Breast epithelium (tissue), 4 donors: ENCODE results near the gene MAST1. TPM values are rescaled to one million over a fixed set of nuclear protein-coding genes. Genes with fewer than 3 reads are reported as not detected.
"Not testable (repeated sequence)": the region's sequence is repeated elsewhere in the genome, so short reads cannot be mapped to it uniquely, and the experiment has no call there.

Experiments
- DNase-seq, 2 donors: peaks; one replicate each; pipeline ENCODE4 v3.0.0-alpha.2; 2019; ENCODE audit warnings: low spot score in 2 of 2
- H3K27ac ChIP-seq, 2 donors: fragments of 200-600 bp; sonication (generic) in 1 of 2; one replicate each; pipeline ENCODE4 v1.5.1; 2016 to 2019; ENCODE audit warnings: mild to moderate bottlenecking in 1 of 2
- H3K27me3 ChIP-seq, 2 donors: fragments of 200-600 bp; sonication (generic) in 1 of 2; one replicate each; pipeline versions ENCODE4 v1.5.1 to v1.6.0; 2017 to 2019; ENCODE audit warnings: control low read depth in 1 of 2, mild to moderate bottlenecking in 1 of 2
- H3K36me3 ChIP-seq: fragments of 200-600 bp; one replicate; pipeline ENCODE4 v1.5.1; 2019
- H3K4me1 ChIP-seq, 2 donors: fragments of 200-600 bp; sonication (generic); one replicate each; pipeline ENCODE4 v1.5.1; 2016 to 2019; ENCODE audit warnings: control low read depth in 1 of 2
- H3K4me3 ChIP-seq, 3 donors: fragments of 200-600 bp; sonication (generic); 1 replicate in 2 of 3; 2 replicates in 1 of 3; pipeline ENCODE4 v1.5.1; 2016 to 2019; ENCODE audit warnings: mild to moderate bottlenecking in 3 of 3, moderate library complexity in 2 of 3
- H3K9me3 ChIP-seq, 2 donors: fragments of 200-600 bp; sonication (generic) in 1 of 2; one replicate each; pipeline ENCODE4 v1.5.1; 2016 to 2019; ENCODE audit warnings: control low read depth in 1 of 2
- POLR2A ChIP-seq: fragments of 450-650 bp; IDR thresholded peaks from one replicate; pipeline ENCODE4 v1.6.1; 2016; ENCODE audit warnings: antibody characterized with exemption, mild to moderate bottlenecking, moderate library complexity
- POLR2AphosphoS5 ChIP-seq, 3 donors: sonication (generic); formaldehyde crosslinking; IDR thresholded peaks; one replicate each; pipeline ENCODE4 v1.6.1; 2017; ENCODE audit warnings: antibody characterized with exemption in 3 of 3
- intact Hi-C: fragments of 100-400 bp; cut with DNase I; formaldehyde crosslinking; loops from one replicate; pipeline ENCODE4 v1.15.1; 2023; ENCODE audit warnings: low total_unique reads
- total RNA-seq, 3 donors: library from RNA; depleted of rRNA; stranded (reverse); fragments of >200 nt; gene quantifications; one replicate each; pipeline ENCODE4 v1.1.0, GENCODE V29; 2016
- TF ChIP-seq, protein P1 (sequence below), 3 donors: fragments of 450-650 bp; IDR thresholded peaks; one replicate each; pipeline ENCODE4 v1.5.1; 2016 to 2017; ENCODE audit warnings: antibody characterized with exemption in 3 of 3, mild to moderate bottlenecking in 3 of 3, moderate library complexity in 3 of 3

Gene MAST1
- total RNA-seq, 3 donors from 2014 or later: 0.88 TPM; not detected in 2

- peaks cover 0 to 12% of the 10 kb centered on the region in 2 donors for H3K4me1 ChIP-seq
- H3K27ac ChIP-seq: peak overlapping the region; percentile 92 to 93
- no peaks in the 10 kb centered on the region for H3K27me3 ChIP-seq
- intact Hi-C loops: no loop called here
- H3K36me3 ChIP-seq: no peaks in the 10 kb centered on the region
- peak overlapping the region in 2 of 3 donors; percentile 34 to 40 for H3K4me3 ChIP-seq
- H3K9me3 ChIP-seq: no peaks in the 10 kb centered on the region
- peak in 1 of 2 donors; percentile 65 for DNase-seq
- TF ChIP-seq, protein P1, sequence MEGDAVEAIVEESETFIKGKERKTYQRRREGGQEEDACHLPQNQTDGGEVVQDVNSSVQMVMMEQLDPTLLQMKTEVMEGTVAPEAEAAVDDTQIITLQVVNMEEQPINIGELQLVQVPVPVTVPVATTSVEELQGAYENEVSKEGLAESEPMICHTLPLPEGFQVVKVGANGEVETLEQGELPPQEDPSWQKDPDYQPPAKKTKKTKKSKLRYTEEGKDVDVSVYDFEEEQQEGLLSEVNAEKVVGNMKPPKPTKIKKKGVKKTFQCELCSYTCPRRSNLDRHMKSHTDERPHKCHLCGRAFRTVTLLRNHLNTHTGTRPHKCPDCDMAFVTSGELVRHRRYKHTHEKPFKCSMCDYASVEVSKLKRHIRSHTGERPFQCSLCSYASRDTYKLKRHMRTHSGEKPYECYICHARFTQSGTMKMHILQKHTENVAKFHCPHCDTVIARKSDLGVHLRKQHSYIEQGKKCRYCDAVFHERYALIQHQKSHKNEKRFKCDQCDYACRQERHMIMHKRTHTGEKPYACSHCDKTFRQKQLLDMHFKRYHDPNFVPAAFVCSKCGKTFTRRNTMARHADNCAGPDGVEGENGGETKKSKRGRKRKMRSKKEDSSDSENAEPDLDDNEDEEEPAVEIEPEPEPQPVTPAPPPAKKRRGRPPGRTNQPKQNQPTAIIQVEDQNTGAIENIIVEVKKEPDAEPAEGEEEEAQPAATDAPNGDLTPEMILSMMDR (IDR thresholded peaks at IDR 0.05): no peak
- TF ChIP-seq POLR2AphosphoS5 (IDR thresholded peaks at IDR 0.05): peak in 2 of 3 donors; percentile 8 to 44
Measured at GRCh38 chr19:12913851-12914690, 75.8 kb downstream of the MAST1 start.

DNA sequence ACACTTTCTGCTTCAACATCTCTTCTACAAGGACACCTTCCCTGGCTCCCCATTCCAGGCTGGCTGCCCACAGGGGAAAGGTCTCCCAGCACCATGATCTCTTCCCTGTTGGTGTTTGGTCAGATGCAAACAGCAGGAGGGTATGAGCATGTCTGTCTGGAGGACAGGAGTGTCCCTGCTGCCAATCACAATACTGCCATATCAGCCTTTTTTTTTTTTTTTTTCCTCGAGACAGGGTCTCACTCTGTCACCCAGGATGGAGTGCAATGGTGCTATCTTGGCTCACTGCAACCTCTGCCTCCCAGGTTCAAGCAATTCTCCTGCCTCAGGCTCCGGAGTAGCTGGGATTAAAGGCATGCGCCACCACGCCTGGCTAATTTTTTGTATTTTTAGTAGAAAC lies 77.5 kb downstream of the MAST1 start:
- H3K4me3 ChIP-seq, DNase-seq, H3K27me3 ChIP-seq, H3K36me3 ChIP-seq, H3K27ac ChIP-seq, intact Hi-C loops, H3K9me3 ChIP-seq: not testable (repeated sequence)
- H3K4me1 ChIP-seq: peaks cover 0 to 12% of the 10 kb centered on the region in 2 donors

- Histone ChIP-seq H3K4me1 (peaks cover 0 to 12% of the 10 kb centered on the region in 2 donors), H3K4me3 (no peak overlapping the region), H3K36me3 (no peaks in the 10 kb centered on the region), H3K27ac (no peak overlapping the region), H3K27me3 (no peaks in the 10 kb centered on the region), H3K9me3 (no peaks in the 10 kb centered on the region)
- TF ChIP-seq, protein P1 (IDR thresholded peaks at IDR 0.05): no peak
- TF ChIP-seq POLR2A: no peak
- TF ChIP-seq POLR2AphosphoS5 (IDR thresholded peaks at IDR 0.05): no peak
- DNase-seq: no peak
- intact Hi-C loops: no loop called here
Measured at GRCh38 chr19:12918253-12918652, 79.9 kb downstream of the MAST1 start.

- TF ChIP-seq, protein P1 (IDR thresholded peaks at IDR 0.05): no peak
- no peak for TF ChIP-seq POLR2A
- no peak for TF ChIP-seq POLR2AphosphoS5 (IDR thresholded peaks at IDR 0.05)
- Histone ChIP-seq H3K36me3 (peaks cover 10% of the 10 kb centered on the region), H3K4me1 (no peaks in the 10 kb centered on the region), H3K27ac (no peak overlapping the region), H3K9me3 (no peaks in the 10 kb centered on the region), H3K4me3 (no peak overlapping the region), H3K27me3 (no peaks in the 10 kb centered on the region)
- no peak for DNase-seq
- intact Hi-C loops: no loop called here
Measured at GRCh38 chr19:12921047-12921446, 82.7 kb downstream of the MAST1 start.

DNA sequence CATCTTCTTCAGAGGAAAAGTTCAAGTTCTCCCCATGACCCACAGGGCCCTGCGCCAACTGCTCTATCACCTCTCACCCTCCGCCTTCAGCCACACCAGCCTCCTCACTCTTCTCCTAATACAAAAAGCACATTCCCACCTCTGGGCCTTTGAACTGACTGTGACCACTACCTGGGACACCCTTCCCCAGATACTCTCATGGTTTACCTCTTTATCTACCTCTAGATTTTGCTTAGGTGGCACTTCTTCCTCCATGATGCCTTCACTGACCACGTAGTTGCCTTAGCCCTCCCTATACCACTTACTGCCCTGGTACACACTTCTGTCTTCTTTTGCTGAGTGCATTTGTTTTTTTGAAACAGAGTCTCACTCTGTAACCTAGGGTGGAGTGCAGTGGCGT lies 84.6 kb downstream of the MAST1 start:
- no peak for TF ChIP-seq POLR2AphosphoS5 (IDR thresholded peaks at IDR 0.05)
- TF ChIP-seq, protein P1 (IDR thresholded peaks at IDR 0.05): no peak
- no peak for TF ChIP-seq POLR2A
- Histone ChIP-seq H3K4me3 (no peak overlapping the region), H3K4me1 (no peaks in the 10 kb centered on the region), H3K27ac (no peak overlapping the region), H3K9me3 (no peaks in the 10 kb centered on the region), H3K27me3 (no peaks in the 10 kb centered on the region), H3K36me3 (peaks cover 17% of the 10 kb centered on the region)
- intact Hi-C loops: no loop called here
- DNase-seq: no peak

Other genes with a start within 250 kb of the MAST1 start
- 1 to 10 TPM; 5.6 to 7.9 (median 7.0) TPM for gene ZNF490, start 227.7 kb upstream of the MAST1 start, total RNA-seq
- 10 to 100 TPM; 22.4 to 35.3 (median 34.7) TPM for gene ZNF791, start 227.6 kb upstream of the MAST1 start, total RNA-seq
- gene MAN2B1, start 171.8 kb upstream of the MAST1 start, total RNA-seq: 100 to 1,000 TPM in 1 of 3 donors, 10 to 100 TPM in 2; 45.6 to 118 (median 49.0) TPM
- 10 to 100 TPM in 2 of 3 donors, 1 to 10 TPM in 1; 8.2 to 13.8 (median 10.2) TPM for gene WDR83, start 171.7 kb upstream of the MAST1 start, total RNA-seq
- 100 to 1,000 TPM in 1 of 3 donors, 10 to 100 TPM in 2; 86.6 to 117 (median 91.4) TPM for gene DHPS, start 156.6 kb upstream of the MAST1 start, total RNA-seq
- not detected for gene GNG14, start 150.5 kb upstream of the MAST1 start, total RNA-seq
- 10 to 100 TPM in 1 of 3 donors, 1 to 10 TPM in 2; 4.8 to 13.8 (median 8.5) TPM for gene FBXW9, start 141.9 kb upstream of the MAST1 start, total RNA-seq
- 10 to 100 TPM; 46.0 to 73.0 (median 70.8) TPM for gene TNPO2, start 114.6 kb upstream of the MAST1 start, total RNA-seq
- gene TRIR, start 103.8 kb upstream of the MAST1 start, total RNA-seq: 100 to 1,000 TPM; 319 to 409 (median 370) TPM
- gene GET3, start 101.0 kb upstream of the MAST1 start, total RNA-seq: 10 to 100 TPM; 50.8 to 64.6 (median 62.6) TPM
- not detected for gene BEST2, start 86.7 kb upstream of the MAST1 start, total RNA-seq
- 100 to 1,000 TPM in 1 of 3 donors, 10 to 100 TPM in 2; 45.8 to 101 (median 98.6) TPM for gene HOOK2, start 63.0 kb upstream of the MAST1 start, total RNA-seq
- gene JUNB, start 47.0 kb upstream of the MAST1 start, total RNA-seq: 100 to 1,000 TPM; 108 to 581 (median 320) TPM
- 100 to 1,000 TPM; 150 to 199 (median 199) TPM for gene PRDX2, start 36.7 kb upstream of the MAST1 start, total RNA-seq
- gene THSD8, start 36.4 kb upstream of the MAST1 start, total RNA-seq: not detected
- 1 to 10 TPM; 5.2 to 8.8 (median 8.5) TPM for gene RNASEH2A, start 31.9 kb upstream of the MAST1 start, total RNA-seq
- gene RTBDN, start 3.9 kb upstream of the MAST1 start, total RNA-seq: not detected
- 10 to 100 TPM; 29.8 to 61.0 (median 46.2) TPM for gene DNASE2, start 42.9 kb downstream of the MAST1 start, total RNA-seq
- not detected for gene KLF1, start 48.7 kb downstream of the MAST1 start, total RNA-seq
- gene GCDH, start 52.6 kb downstream of the MAST1 start, total RNA-seq: 10 to 100 TPM; 39.2 to 72.8 (median 50.1) TPM
- gene SYCE2, start 80.8 kb downstream of the MAST1 start, total RNA-seq: under 1 TPM in 1 of 3 donors, not detected in 2; 0.44 TPM
- gene FARSA, start 95.2 kb downstream of the MAST1 start, total RNA-seq: 10 to 100 TPM; 26.1 to 53.7 (median 40.7) TPM
- 100 to 1,000 TPM; 301 to 410 (median 305) TPM for gene CALR, start 100.1 kb downstream of the MAST1 start, total RNA-seq
- 10 to 100 TPM; 65.9 to 84.3 (median 66.5) TPM for gene RAD23A, start 107.3 kb downstream of the MAST1 start, total RNA-seq
- 10 to 100 TPM; 30.3 to 44.2 (median 31.5) TPM for gene GADD45GIP1, start 118.7 kb downstream of the MAST1 start, total RNA-seq
- gene DAND5, start 131.1 kb downstream of the MAST1 start, total RNA-seq: not detected
- 10 to 100 TPM; 43.6 to 53.9 (median 52.8) TPM for gene NFIX, start 157.0 kb downstream of the MAST1 start, total RNA-seq